ENCODE data around the gene A2ML1.
A peak's percentile ranks its signal among the peaks of the same experiment; 100 is the strongest.
"Not testable (repeated sequence)": the region's sequence is repeated elsewhere in the genome, so short reads cannot be mapped to it uniquely, and the experiment has no call there.

A2ML1 gene

GRCh38 chr12:8906266-8907180, 84.1 kb downstream of the A2ML1 start:
- Histone ChIP-seq H3K4me1 (ENCODE audit: control insufficient read depth, insufficient read depth, low read length, unreplicated experiment) (no peaks in the 10 kb centered on the region), H3K27ac (ENCODE audit: low read depth, low read length) (no peak overlapping the region)

GRCh38 chr12:8907513-8907912, 85.1 kb downstream of the A2ML1 start:
- H3K36me3 ChIP-seq (ENCODE audit: insufficient read depth, low read length): no peaks in the 10 kb centered on the region
- H3K4me3 ChIP-seq (ENCODE audit: low read depth, low read length): no peak overlapping the region
- peaks cover under 1% of the 10 kb centered on the region for H3K4me1 ChIP-seq (ENCODE audit: control insufficient read depth, insufficient read depth, low read length, unreplicated experiment)
- no peaks in the 10 kb centered on the region for H3K79me2 ChIP-seq (ENCODE audit: control insufficient read depth, insufficient read depth, low read length, unreplicated experiment)
- peaks cover 14% of the 10 kb centered on the region; the same call in 1 of the 2 replicates for H3K27me3 ChIP-seq (ENCODE audit: insufficient read depth, low read length)
- H3K27ac ChIP-seq (ENCODE audit: low read depth, low read length): no peak overlapping the region
- H2AFZ ChIP-seq (ENCODE audit: low read length, unreplicated experiment): no peak overlapping the region

More at GRCh38 chr12:8906266-8907180, 84.1 kb downstream of the A2ML1 start:
- Histone ChIP-seq H3K36me3 (ENCODE audit: insufficient read depth, low read length) (no peaks in the 10 kb centered on the region), H3K27me3 (ENCODE audit: insufficient read depth, low read length) (peaks cover 14% of the 10 kb centered on the region; the same call in 1 of the 2 replicates), H2AFZ (ENCODE audit: low read length, unreplicated experiment) (no peak overlapping the region), H3K4me3 (ENCODE audit: low read depth, low read length) (no peak overlapping the region), H3K79me2 (ENCODE audit: control insufficient read depth, insufficient read depth, low read length, unreplicated experiment) (no peaks in the 10 kb centered on the region)

DNA sequence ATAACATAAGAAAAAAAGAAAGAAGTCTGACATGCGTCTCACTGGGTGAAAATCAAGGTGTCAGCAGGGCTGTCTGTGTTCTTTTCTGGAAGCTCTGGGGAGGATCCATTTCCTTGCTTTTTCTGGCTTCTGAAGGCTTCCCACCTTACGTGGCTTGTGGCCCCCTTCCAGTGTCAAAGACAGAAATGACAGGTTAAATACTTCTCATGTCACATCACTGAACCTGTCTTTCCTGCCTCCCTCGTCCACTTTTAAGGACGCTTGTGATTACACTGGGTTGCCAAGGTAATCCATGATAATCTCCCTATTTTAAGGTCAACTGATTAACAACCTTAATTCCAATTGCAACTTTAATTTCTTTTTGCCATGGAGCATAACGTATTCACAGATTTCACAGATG, 87.3 kb downstream of the A2ML1 start:
- Histone ChIP-seq H2AFZ (ENCODE audit: low read length, unreplicated experiment) (no peak overlapping the region), H3K4me3 (ENCODE audit: low read depth, low read length) (no peak overlapping the region), H3K36me3 (ENCODE audit: insufficient read depth, low read length) (no peaks in the 10 kb centered on the region), H3K27me3 (ENCODE audit: insufficient read depth, low read length) (no peaks in the 10 kb centered on the region), H3K79me2 (ENCODE audit: control insufficient read depth, insufficient read depth, low read length, unreplicated experiment) (no peaks in the 10 kb centered on the region), H3K4me1 (ENCODE audit: control insufficient read depth, insufficient read depth, low read length, unreplicated experiment) (peaks cover 12% of the 10 kb centered on the region), H3K27ac (ENCODE audit: low read depth, low read length) (no peak overlapping the region)

DNA sequence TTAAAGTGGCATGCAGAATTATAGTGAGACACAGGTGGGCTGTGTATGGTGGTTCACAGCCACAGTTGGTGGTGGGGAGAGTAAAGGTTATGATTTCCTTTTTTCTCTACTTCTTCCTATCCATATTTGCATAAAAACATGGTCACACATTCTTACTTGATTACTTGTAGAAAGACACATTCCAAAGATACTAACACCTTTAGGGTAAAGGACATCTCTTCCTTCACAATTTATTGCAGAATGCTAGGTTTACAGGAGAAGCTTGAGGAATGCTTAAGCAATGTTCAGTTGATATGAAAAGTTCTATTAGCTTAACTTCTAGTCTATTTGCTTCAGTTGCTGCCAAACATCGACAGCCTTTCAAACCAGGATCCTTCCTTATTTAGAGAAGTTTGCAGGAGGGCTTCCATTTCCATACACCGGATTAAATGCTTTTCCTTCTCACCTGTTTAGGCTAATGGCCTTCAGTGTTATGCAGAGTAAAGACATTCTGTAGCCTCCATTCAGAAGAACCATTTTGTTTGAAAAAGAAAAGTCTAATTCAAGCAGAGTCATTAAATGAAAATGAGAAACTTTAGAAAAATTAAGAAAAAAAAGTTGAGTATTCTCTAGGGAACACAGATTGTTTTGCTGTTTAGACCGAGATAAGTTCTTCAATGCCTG, 89.3 kb downstream of the A2ML1 start:
- no peak overlapping the region for H3K27ac ChIP-seq (ENCODE audit: low read depth, low read length)
- H3K4me3 ChIP-seq (ENCODE audit: low read depth, low read length): no peak overlapping the region
- no peak overlapping the region for H2AFZ ChIP-seq (ENCODE audit: low read length, unreplicated experiment)
- no peaks in the 10 kb centered on the region for H3K36me3 ChIP-seq (ENCODE audit: insufficient read depth, low read length)
- H3K4me1 ChIP-seq (ENCODE audit: control insufficient read depth, insufficient read depth, low read length, unreplicated experiment): peaks cover 12% of the 10 kb centered on the region
- peaks cover 7% of the 10 kb centered on the region for H3K79me2 ChIP-seq (ENCODE audit: control insufficient read depth, insufficient read depth, low read length, unreplicated experiment)
- no peaks in the 10 kb centered on the region for H3K27me3 ChIP-seq (ENCODE audit: insufficient read depth, low read length)

GRCh38 chr12:8912914-8913313, 90.5 kb downstream of the A2ML1 start:
- peak overlapping the region; percentile 85 for H3K4me3 ChIP-seq (ENCODE audit: low read depth, low read length)
- no peaks in the 10 kb centered on the region for H3K27me3 ChIP-seq (ENCODE audit: insufficient read depth, low read length)
- H3K36me3 ChIP-seq (ENCODE audit: insufficient read depth, low read length): no peaks in the 10 kb centered on the region
- H3K4me1 ChIP-seq (ENCODE audit: control insufficient read depth, insufficient read depth, low read length, unreplicated experiment): peaks cover 12% of the 10 kb centered on the region
- peak overlapping the region; percentile 96 for H2AFZ ChIP-seq (ENCODE audit: low read length, unreplicated experiment)
- peaks cover 7% of the 10 kb centered on the region for H3K79me2 ChIP-seq (ENCODE audit: control insufficient read depth, insufficient read depth, low read length, unreplicated experiment)
- no peak overlapping the region for H3K27ac ChIP-seq (ENCODE audit: low read depth, low read length)

DNA sequence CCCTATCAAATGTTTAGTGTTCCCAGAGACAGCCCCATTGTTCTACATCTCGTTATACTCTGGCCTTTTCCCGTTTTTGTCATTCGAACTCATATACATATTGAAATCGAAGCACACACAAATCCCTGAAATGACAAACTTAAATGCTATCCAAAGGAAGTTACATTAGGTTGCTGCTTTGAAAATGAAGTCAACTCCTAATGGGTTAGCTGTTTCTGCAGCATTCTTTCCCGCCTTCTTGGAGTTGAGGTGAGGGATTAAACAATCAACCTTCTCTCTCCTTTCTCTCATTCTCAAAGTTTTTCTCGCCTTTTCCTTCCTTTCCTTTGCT, 91.2 kb downstream of the A2ML1 start:
- H3K27ac ChIP-seq (ENCODE audit: low read depth, low read length): peak overlapping the region; percentile 87
- H3K4me1 ChIP-seq (ENCODE audit: control insufficient read depth, insufficient read depth, low read length, unreplicated experiment): peaks cover 12% of the 10 kb centered on the region
- peak overlapping the region; percentile 96 for H2AFZ ChIP-seq (ENCODE audit: low read length, unreplicated experiment)

DNA sequence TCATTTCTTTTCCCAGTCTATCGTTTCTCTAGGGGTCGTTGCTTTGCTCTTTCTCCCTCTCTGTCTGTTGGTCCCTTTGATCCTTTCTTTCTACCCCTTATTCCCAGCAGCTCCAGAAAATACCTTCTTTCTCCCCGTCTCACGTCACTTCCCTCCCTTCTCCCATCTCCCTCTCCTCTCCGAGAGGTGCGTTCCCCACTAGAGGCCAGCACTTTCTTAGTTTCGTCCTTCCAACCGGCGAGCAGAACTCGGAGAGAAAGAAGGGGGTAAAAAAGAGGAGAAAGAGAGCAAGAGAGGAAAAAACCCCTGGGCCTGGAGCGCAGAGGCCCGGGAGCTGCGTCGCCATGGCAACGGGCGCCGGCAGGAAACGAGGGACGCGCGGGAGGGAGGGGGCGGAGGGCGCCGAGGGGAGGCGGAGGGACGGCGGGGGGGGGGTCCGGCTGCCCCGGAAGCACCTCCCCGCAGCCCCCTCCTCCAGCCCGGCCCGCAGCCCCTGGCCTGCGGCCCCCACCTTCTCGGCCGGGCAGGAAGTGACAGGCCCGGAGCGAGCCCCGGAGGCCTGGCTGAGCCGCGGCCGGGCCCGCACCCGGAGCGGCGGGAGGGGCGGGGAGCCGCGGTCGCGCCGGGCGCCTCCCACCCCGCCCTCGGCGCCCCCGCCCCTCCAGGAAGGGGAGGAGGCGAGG, 91.8 kb downstream of the A2ML1 start, which contains the start of gene PHC1:
PHC1 (plus strand) TSS at position 477 of the 683 bp plus-strand sequence. CDS start 3,169 bp downstream, outside the sequence.
- not testable (repeated sequence) for H3K27me3 ChIP-seq (ENCODE audit: insufficient read depth, low read length); H3K36me3 ChIP-seq (ENCODE audit: insufficient read depth, low read length); H3K79me2 ChIP-seq (ENCODE audit: control insufficient read depth, insufficient read depth, low read length, unreplicated experiment)
- Histone ChIP-seq H3K4me1 (ENCODE audit: control insufficient read depth, insufficient read depth, low read length, unreplicated experiment) (peaks cover 12% of the 10 kb centered on the region), H3K27ac (ENCODE audit: low read depth, low read length) (peak within 1 kb of the TSS; percentile 87), H3K4me3 (ENCODE audit: low read depth, low read length) (peak within 1 kb of the TSS; percentile 85), H2AFZ (ENCODE audit: low read length, unreplicated experiment) (peak within 1 kb of the TSS; percentile 96)

More for the DNA sequence above, 91.2 kb downstream of the A2ML1 start:
- no peaks in the 10 kb centered on the region for H3K36me3 ChIP-seq (ENCODE audit: insufficient read depth, low read length)
- no peaks in the 10 kb centered on the region for H3K27me3 ChIP-seq (ENCODE audit: insufficient read depth, low read length)
- H3K4me3 ChIP-seq (ENCODE audit: low read depth, low read length): peak overlapping the region; percentile 85
- peaks cover 7% of the 10 kb centered on the region for H3K79me2 ChIP-seq (ENCODE audit: control insufficient read depth, insufficient read depth, low read length, unreplicated experiment)

- H3K27ac ChIP-seq (ENCODE audit: low read depth, low read length): no peak overlapping the region
- H3K4me3 ChIP-seq (ENCODE audit: low read depth, low read length): peak overlapping the region; percentile 81
- peak overlapping the region; percentile 19 for H2AFZ ChIP-seq (ENCODE audit: low read length, unreplicated experiment)
Measured at GRCh38 chr12:8914716-8915526, 92.5 kb downstream of the A2ML1 start.

GRCh38 chr12:8916154-8916553, 93.7 kb downstream of the A2ML1 start:
- Histone ChIP-seq H3K36me3 (ENCODE audit: insufficient read depth, low read length) (no peaks in the 10 kb centered on the region), H3K4me3 (ENCODE audit: low read depth, low read length) (peak overlapping the region; percentile 81), H3K27me3 (ENCODE audit: insufficient read depth, low read length) (no peaks in the 10 kb centered on the region), H3K79me2 (ENCODE audit: control insufficient read depth, insufficient read depth, low read length, unreplicated experiment) (peaks cover 7% of the 10 kb centered on the region), H3K4me1 (ENCODE audit: control insufficient read depth, insufficient read depth, low read length, unreplicated experiment) (peaks cover 12% of the 10 kb centered on the region), H2AFZ (ENCODE audit: low read length, unreplicated experiment) (no peak overlapping the region), H3K27ac (ENCODE audit: low read depth, low read length) (no peak overlapping the region)

More at GRCh38 chr12:8914716-8915526, 92.5 kb downstream of the A2ML1 start:
- H3K27me3 ChIP-seq (ENCODE audit: insufficient read depth, low read length): no peaks in the 10 kb centered on the region
- H3K4me1 ChIP-seq (ENCODE audit: control insufficient read depth, insufficient read depth, low read length, unreplicated experiment): peaks cover 12% of the 10 kb centered on the region
- peaks cover 7% of the 10 kb centered on the region for H3K79me2 ChIP-seq (ENCODE audit: control insufficient read depth, insufficient read depth, low read length, unreplicated experiment)
- H3K36me3 ChIP-seq (ENCODE audit: insufficient read depth, low read length): no peaks in the 10 kb centered on the region

GRCh38 chr12:8917031-8917430, 94.6 kb downstream of the A2ML1 start:
- Histone ChIP-seq H3K4me3 (ENCODE audit: low read depth, low read length) (no peak overlapping the region), H3K27me3 (ENCODE audit: insufficient read depth, low read length) (no peaks in the 10 kb centered on the region), H2AFZ (ENCODE audit: low read length, unreplicated experiment) (no peak overlapping the region), H3K79me2 (ENCODE audit: control insufficient read depth, insufficient read depth, low read length, unreplicated experiment) (peaks cover 7% of the 10 kb centered on the region), H3K4me1 (ENCODE audit: control insufficient read depth, insufficient read depth, low read length, unreplicated experiment) (peaks cover 12% of the 10 kb centered on the region), H3K36me3 (ENCODE audit: insufficient read depth, low read length) (no peaks in the 10 kb centered on the region), H3K27ac (ENCODE audit: low read depth, low read length) (no peak overlapping the region)
